Stimulated activated CD4-positive, alpha-beta T cell treated with anti-CD3 and anti-CD28 coated beads, Interleukin-15, amount 100 ng/mL, for 48 hours (primary cell): Measurements from ENCODE around the gene DNAH2.

ENCODE experiments used
- DNase-seq, 2 donors: peaks; one replicate each; pipeline ENCODE4 v3.0.0-alpha.2; 2020; ENCODE audit warnings: low read depth in 2 of 2

The DNAH2 gene

DNA sequence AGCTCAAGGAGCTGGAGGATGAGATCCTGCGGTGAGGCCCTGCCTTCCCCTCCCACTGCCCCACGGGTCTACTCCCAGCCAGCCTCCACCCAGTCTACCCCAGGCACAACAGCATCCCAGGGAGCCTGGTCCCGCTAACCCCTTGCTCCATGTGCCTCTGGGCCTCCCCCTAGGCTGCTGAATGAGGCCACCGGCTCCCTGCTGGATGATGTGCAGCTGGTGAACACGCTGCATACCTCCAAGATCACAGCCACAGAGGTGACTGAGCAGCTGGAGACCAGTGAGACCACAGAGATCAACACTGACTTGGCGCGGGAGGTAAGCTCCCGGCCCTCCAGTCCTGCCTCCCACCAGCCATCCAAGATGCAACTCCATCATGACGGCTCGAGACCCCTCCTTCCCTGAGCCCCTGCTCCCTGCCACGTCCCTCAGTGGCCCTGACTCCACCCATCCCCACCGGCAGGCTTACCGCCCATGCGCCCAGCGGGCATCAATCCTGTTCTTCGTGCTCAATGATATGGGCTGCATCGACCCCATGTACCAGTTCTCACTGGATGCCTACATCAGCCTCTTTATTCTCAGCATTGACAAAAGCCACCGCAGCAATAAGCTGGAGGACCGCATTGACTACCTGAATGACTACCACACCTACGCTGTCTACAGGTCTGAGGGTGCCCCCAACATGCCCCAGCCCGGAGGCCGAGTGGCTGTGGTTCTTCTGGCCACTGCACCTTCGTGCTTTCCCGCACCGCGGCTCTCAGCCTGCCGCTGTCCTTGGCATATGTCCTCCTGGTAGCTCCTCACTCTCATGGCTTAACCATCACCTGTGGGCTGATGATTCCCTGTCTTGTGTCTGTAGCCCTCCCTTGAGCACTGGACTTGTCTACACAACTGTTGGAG lies 101.5 kb downstream of the DNAH2 start:
- DNase-seq, result no peak

GRCh38 chr17:7820231-7820630 lies 102.7 kb downstream of the DNAH2 start:
- no peak for DNase-seq

DNA sequence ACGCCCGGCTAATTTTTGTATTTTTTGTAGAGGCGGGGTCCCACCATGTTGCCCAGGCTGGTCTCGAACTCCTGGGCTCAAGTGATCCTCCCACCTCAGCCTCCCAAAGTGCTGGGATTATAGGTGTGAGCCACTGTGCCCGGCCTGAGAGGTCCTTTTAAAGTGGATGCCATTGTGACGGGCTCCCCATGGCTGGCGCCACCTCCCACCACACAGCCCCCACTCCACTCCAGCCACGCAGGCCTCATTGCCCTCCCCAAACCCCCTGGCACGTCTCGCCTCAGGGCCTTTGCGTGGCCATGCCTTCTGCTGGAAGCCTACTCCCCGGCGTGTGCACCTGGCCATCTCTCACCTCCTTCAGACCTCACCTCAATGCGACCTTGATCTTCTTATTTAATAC lies 104.6 kb downstream of the DNAH2 start:
- DNase-seq, result no peak

DNA sequence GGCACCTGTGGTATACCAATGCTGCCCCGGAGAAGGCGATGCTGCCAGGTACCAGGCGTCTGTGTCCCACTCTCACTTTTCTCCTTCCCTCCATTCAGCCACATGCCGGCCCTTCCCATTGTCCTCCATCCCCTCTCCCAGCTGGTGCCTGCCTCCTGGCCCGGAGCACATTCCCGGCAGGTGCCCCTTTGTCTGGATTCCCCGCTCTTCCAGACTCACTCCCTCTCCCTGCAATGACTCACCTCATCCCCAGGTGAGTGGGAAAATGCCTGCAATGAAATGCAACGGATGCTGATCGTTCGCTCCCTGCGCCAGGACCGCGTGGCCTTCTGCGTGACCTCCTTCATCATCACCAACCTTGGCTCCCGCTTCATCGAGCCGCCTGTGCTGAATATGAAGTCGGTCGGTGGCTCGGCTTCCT lies 106.0 kb downstream of the DNAH2 start:
- no peak for DNase-seq

DNA sequence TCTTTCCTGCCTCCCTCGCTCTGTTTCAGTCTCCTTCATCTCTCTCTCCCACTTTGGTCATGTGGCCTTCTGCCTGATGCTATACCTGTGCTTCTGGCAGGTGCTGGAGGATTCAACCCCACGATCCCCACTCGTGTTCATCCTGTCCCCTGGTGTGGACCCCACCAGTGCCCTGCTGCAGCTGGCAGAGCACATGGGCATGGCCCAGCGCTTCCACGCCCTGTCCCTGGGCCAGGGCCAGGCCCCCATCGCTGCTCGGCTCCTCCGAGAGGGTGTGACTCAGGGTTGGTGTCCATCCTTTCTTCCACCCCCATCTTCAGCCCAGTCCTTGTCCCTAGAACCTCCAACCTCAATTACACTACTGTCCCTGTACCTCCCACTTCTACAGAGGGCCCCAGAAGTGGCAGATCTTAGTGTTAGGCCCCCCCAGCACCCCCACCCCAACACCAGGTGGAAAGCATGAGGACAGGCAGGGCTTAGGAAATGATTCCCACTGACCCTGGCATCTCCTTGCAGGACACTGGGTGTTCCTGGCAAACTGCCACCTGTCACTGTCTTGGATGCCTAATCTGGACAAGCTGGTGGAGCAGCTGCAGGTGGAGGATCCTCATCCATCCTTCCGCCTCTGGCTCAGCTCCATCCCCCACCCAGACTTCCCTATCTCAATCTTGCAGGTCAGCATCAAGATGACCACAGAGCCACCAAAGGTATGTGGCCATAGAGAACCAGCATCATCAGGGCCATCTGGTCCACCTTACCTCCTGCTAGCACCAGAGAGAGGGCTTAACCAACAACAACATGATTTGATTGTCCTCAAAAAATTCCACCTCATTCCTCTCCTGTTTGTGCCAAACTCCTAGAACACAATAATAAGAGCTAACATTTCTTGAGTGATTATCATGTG lies 106.7 kb downstream of the DNAH2 start:
- no peak for DNase-seq

DNA sequence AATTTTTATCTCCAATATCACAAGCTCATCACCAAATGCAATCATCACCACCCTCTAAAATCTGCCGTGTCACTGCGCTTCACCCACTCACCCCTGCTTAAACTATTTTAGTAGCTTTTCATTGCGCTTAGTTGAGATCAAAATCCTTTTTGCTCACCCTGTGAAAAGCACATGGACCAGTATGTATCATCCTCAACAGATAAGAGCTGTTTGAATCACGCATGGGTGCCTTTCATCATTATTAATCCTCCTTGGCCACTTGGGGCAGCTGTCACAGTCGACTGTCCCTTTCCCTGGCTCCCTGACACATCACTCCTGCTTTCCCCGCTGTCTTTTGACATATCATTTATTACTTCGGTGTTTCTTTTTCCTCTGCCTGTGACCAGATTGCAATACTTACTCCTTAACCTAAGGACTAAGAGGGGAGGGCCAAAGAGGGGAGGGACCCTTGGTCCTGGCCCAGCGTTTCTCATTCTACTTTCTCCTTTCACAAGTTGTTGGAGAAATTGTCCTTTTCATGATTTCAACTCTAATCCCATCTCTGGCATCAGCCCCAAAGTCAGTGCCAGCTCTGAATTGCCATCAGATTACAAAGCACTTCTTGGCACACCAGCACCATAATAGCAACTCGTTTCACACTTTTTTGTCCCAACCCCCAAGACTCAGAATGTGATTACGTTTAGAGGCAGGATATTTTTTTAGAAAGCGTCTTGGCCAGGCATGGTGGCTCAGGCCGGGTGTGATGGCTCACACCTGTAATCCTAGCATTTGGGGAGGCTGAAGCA lies 107.9 kb downstream of the DNAH2 start:
- DNase-seq, result no peak

DNA sequence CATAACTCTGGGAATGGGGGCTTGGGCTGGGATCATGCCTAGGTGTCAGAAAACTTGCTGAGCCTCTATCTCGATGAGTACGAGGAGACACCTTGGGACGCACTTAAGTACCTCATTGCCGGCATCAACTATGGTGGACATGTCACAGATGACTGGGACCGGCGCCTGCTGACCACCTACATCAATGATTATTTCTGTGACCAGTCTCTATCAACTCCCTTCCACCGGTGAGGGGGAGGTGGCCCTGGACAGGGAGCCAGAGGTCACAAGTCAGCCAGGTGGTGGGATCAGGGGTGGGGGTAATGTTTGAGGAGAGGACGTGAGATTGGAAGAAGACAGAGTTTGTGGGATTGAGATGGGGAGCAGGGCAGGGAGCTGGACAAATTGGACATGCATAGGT lies 113.1 kb downstream of the DNAH2 start:
- no peak for DNase-seq

- DNase-seq, result no peak
Observed at GRCh38 chr17:7831233-7831632, 113.7 kb downstream of the DNAH2 start.

GRCh38 chr17:7832431-7832830 lies 114.9 kb downstream of the DNAH2 start:
- no peak for DNase-seq

GRCh38 chr17:7833011-7833794 lies 115.7 kb downstream of the DNAH2 start:
- no peak for DNase-seq

DNA sequence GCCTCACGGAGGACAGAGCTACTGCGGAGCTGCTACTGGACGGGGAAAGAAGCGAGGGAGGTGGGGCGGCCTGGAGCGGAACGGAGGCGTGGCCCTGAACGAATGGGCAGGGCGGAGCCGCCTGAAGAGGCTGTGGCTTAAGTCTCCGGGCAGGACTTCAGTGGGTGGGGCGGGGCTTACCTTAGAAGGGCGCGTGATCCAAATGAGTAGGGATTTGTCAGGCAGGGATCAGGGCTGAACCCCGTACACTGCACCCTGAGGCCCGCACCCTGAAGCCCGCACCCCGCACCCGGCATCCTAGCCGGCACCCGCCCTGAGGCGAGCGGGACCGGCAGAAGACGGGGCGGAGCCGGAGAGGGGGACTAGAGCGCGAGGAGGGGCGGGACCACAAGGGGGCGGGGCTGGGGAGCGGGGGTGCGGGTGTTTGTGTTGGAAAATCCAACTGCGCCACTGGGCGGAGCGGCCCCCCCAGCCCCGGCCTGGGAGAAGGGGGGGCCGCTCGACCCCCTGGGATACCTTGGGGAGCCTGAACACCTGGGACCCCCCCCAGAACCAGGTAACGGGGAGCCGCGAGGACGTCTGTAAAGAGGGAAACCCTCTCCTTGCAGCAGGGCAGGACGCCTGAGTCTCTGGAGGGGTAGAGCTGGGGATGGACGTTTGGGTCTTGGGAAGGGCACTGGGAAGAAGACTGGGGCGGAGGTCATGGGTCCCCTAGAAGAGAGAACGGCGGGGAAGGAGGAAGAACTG lies 116.4 kb downstream of the DNAH2 start, which contains the start of gene KDM6B:
Gene KDM6B (plus strand): TSS at position 423 of the 747 bp plus-strand sequence. CDS start 11,338 bp downstream, outside the sequence.
- peak; percentile 70 to 85 for DNase-seq

GRCh38 chr17:7834542-7834956 lies 117.0 kb downstream of the DNAH2 start:
- no peak for DNase-seq

DNA sequence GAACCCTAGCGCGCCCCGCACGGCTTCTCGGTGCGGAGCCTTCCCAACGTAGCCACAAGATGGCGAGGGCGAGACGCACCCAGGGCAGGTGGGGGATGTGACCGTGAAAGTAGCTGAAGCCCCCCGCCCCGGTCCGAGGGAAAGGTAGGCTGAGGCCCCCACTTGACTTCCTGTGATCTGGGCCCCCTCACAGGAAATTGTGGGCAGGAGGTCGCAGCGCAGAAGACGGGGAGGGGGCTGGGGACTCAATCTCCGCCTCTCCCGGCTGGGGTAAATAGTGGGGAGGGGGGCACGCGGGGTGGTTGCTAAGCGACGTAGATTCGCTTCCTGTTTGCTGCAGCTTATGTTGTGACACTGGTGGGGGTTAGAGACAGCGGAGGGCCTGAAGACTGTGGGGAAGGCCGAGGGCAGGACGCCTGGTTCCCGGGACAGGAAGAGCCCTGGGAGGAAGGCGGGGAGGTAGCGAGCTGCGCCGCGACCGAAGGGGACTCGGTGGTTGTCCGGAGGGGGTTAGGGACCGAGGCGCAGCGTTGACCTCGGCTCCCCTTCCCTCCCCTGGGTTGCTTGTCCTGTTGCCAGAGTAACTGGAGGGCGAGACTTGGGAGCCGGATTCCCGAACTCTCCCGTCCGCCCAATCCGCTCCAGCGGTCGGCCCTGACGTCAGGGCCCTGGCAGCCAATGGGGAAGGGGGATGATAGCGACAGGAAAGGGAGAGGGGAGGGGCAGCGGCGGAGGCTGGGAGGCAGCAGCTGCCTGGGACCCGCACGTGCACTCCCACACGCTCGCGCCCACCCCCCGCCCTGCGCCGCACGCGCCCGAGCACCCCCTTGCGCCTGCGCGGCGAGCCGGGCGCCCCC lies 117.6 kb downstream of the DNAH2 start:
- peak; percentile 84 to 88 for DNase-seq

GRCh38 chr17:7835814-7836595 lies 118.5 kb downstream of the DNAH2 start:
- no peak for DNase-seq

- peak; percentile 49 to 69 for DNase-seq
Observed at GRCh38 chr17:7836596-7837407, 119.3 kb downstream of the DNAH2 start.

GRCh38 chr17:7837408-7838088 lies 120.0 kb downstream of the DNAH2 start:
- DNase-seq, result no peak
